Measurements from ENCODE around the gene KCNH5. TPM values are rescaled to one million over a fixed set of nuclear protein-coding genes. Genes with fewer than 3 reads are reported as not detected.
"Not testable (repeated sequence)": the region's sequence is repeated elsewhere in the genome, so short reads cannot be mapped to it uniquely, and the experiment has no call there.

Gene KCNH5
- polyA plus RNA-seq, 4 donors: 0.01 to 0.03 TPM; not detected in 2

DNA sequence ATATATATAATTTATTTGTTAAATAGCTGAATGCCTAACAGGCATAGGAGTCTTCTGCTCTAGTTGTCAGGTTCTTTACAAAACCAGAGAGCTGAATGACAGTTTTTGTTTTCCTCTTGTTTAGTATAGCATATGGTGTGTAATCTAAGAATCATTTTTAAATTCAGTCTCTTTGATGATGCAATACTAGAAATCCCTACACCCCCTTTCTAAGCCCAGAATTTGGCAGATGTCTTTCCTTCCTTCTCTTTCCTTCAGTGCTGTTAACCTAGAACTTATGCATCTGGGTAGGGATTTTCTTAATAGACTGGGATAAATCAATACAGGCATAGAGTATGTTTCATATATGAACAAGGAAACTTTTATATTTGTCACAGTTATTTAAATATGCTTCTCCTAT is 198.1 kb downstream of the KCNH5 start:
- Histone ChIP-seq H3K27ac (ENCODE audit: low read depth in 1 of 3, low read length in 2 of 3) (no peak overlapping the region), H3K4me3 (ENCODE audit: low read depth in 1 of 3, low read length in 3 of 3) (no peak overlapping the region), H3K27me3 (ENCODE audit: control insufficient read depth in 3 of 3, insufficient read depth in 3 of 3, low read length in 3 of 3) (no peaks in the 10 kb centered on the region), H3K36me3 (ENCODE audit: control insufficient read depth in 3 of 3, insufficient read depth in 2 of 3, low read depth in 1 of 3, low read length in 3 of 3) (no peaks in the 10 kb centered on the region), H3K9me3 (ENCODE audit: control insufficient read depth in 2 of 2, insufficient read depth in 1 of 2, low read depth in 1 of 2, low read length in 1 of 2) (no peaks in the 10 kb centered on the region), H3K4me1 (ENCODE audit: control insufficient read depth in 3 of 3, insufficient read depth in 2 of 3, low read depth in 1 of 3, low read length in 2 of 3) (no peaks in the 10 kb centered on the region)
- FAIRE-seq (no peak), DNase-seq (no peak)

- no peaks in the 10 kb centered on the region for H3K27me3 ChIP-seq (ENCODE audit: control insufficient read depth in 3 of 3, insufficient read depth in 3 of 3, low read length in 3 of 3)
- DNase-seq (no peak), FAIRE-seq (no peak)
- H3K9me3 ChIP-seq (ENCODE audit: control insufficient read depth in 2 of 2, insufficient read depth in 1 of 2, low read depth in 1 of 2, low read length in 1 of 2): no peaks in the 10 kb centered on the region
- H3K4me1 ChIP-seq (ENCODE audit: control insufficient read depth in 3 of 3, insufficient read depth in 2 of 3, low read depth in 1 of 3, low read length in 2 of 3): no peaks in the 10 kb centered on the region
- H3K36me3 ChIP-seq (ENCODE audit: control insufficient read depth in 3 of 3, insufficient read depth in 2 of 3, low read depth in 1 of 3, low read length in 3 of 3): no peaks in the 10 kb centered on the region
- 77 to 89% (median 77%) methylated on average over 2 of the region's 2 CpGs for WGBS, 3 donors
- no peak overlapping the region for H3K27ac ChIP-seq (ENCODE audit: low read depth in 1 of 3, low read length in 2 of 3)
- H3K4me3 ChIP-seq (ENCODE audit: low read depth in 1 of 3, low read length in 3 of 3): no peak overlapping the region
Measured at GRCh38 chr14:62844546-62844945, 200.7 kb downstream of the KCNH5 start.

DNA sequence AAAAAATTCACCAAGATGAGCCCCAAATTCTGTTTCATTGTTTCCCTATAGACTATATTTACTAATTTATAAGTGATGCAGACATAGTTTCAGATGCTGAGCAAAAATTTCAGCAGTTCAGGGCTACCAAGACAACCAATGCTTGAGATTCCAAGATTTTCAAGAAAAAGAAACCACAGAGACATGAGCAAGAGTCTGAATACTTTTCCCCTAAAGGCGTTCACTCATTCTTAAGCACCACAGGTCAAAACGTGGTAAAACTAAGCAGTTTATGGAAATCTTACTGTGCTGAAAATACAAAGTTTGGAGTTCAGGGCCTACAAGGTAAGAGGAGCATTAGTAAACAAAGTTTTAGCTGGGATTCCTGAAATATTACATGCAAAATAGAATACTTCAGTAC is 221.2 kb downstream of the KCNH5 start:
- H3K27ac ChIP-seq (ENCODE audit: low read depth in 1 of 3, low read length in 2 of 3): no peak overlapping the region
- WGBS, 3 donors: 68 to 78% (median 71%) methylated on average over 2 of the region's 2 CpGs
- peaks cover 0 to 3% of the 10 kb centered on the region in 2 donors for H3K9me3 ChIP-seq (ENCODE audit: control insufficient read depth in 2 of 2, insufficient read depth in 1 of 2, low read depth in 1 of 2, low read length in 1 of 2)
- no peak for FAIRE-seq
- no peaks in the 10 kb centered on the region for H3K4me1 ChIP-seq (ENCODE audit: control insufficient read depth in 3 of 3, insufficient read depth in 2 of 3, low read depth in 1 of 3, low read length in 2 of 3)
- H3K4me3 ChIP-seq (ENCODE audit: low read depth in 1 of 3, low read length in 3 of 3): no peak overlapping the region
- DNase-seq: no peak
- H3K36me3 ChIP-seq (ENCODE audit: control insufficient read depth in 3 of 3, insufficient read depth in 2 of 3, low read depth in 1 of 3, low read length in 3 of 3): no peaks in the 10 kb centered on the region
- H3K27me3 ChIP-seq (ENCODE audit: control insufficient read depth in 3 of 3, insufficient read depth in 3 of 3, low read length in 3 of 3): no peaks in the 10 kb centered on the region

- Histone ChIP-seq H3K27me3 (ENCODE audit: control insufficient read depth in 3 of 3, insufficient read depth in 3 of 3, low read length in 3 of 3) (no peaks in the 10 kb centered on the region), H3K4me3 (ENCODE audit: low read depth in 1 of 3, low read length in 3 of 3) (no peak overlapping the region), H3K9me3 (ENCODE audit: control insufficient read depth in 2 of 2, insufficient read depth in 1 of 2, low read depth in 1 of 2, low read length in 1 of 2) (no peaks in the 10 kb centered on the region), H3K4me1 (ENCODE audit: control insufficient read depth in 3 of 3, insufficient read depth in 2 of 3, low read depth in 1 of 3, low read length in 2 of 3) (no peaks in the 10 kb centered on the region), H3K27ac (ENCODE audit: low read depth in 1 of 3, low read length in 2 of 3) (no peak overlapping the region), H3K36me3 (ENCODE audit: control insufficient read depth in 3 of 3, insufficient read depth in 2 of 3, low read depth in 1 of 3, low read length in 3 of 3) (no peaks in the 10 kb centered on the region)
- FAIRE-seq: no peak
- no peak for DNase-seq
- WGBS, 3 donors: 50 to 73% (median 58%) methylated on average over 1 of the region's 1 CpG
Measured at GRCh38 chr14:62819931-62820330, 225.3 kb downstream of the KCNH5 start.

DNA sequence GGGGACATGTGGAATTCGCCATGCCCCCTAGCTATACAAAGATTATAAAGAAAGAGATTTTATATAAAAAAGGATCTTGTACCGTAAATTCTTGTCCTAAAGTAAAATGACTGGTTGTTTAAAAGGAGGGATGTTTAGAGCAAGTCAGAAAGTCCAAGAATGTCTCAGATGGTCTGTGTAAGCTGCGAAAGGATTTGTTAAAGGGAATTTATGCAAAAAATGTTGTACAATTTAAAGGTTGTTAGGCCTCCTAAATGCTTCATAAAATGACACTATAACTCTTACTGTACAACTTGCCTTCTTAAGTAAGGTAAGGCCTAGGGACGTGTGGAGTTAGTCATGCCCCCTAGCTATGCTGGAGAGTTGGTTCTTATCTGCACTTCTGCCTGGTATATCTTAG is 237.6 kb downstream of the KCNH5 start:
- 66 to 79% (median 68%) methylated on average over 4 of the region's 4 CpGs for WGBS, 3 donors
- H3K4me3 ChIP-seq (ENCODE audit: low read depth in 1 of 3, low read length in 3 of 3): no peak overlapping the region
- DNase-seq (no peak), FAIRE-seq (no peak)
- no peaks in the 10 kb centered on the region for H3K27me3 ChIP-seq (ENCODE audit: control insufficient read depth in 3 of 3, insufficient read depth in 3 of 3, low read length in 3 of 3)
- no peaks in the 10 kb centered on the region for H3K36me3 ChIP-seq (ENCODE audit: control insufficient read depth in 3 of 3, insufficient read depth in 2 of 3, low read depth in 1 of 3, low read length in 3 of 3)
- no peaks in the 10 kb centered on the region for H3K4me1 ChIP-seq (ENCODE audit: control insufficient read depth in 3 of 3, insufficient read depth in 2 of 3, low read depth in 1 of 3, low read length in 2 of 3)
- H3K27ac ChIP-seq (ENCODE audit: low read depth in 1 of 3, low read length in 2 of 3): no peak overlapping the region
- peaks cover 0 to 3% of the 10 kb centered on the region in 2 donors for H3K9me3 ChIP-seq (ENCODE audit: control insufficient read depth in 2 of 2, insufficient read depth in 1 of 2, low read depth in 1 of 2, low read length in 1 of 2)

GRCh38 chr14:62800577-62800976 is 244.7 kb downstream of the KCNH5 start:
- Histone ChIP-seq H3K4me1 (ENCODE audit: control insufficient read depth in 3 of 3, insufficient read depth in 2 of 3, low read depth in 1 of 3, low read length in 2 of 3) (no peaks in the 10 kb centered on the region), H3K27me3 (ENCODE audit: control insufficient read depth in 3 of 3, insufficient read depth in 3 of 3, low read length in 3 of 3) (no peaks in the 10 kb centered on the region), H3K27ac (ENCODE audit: low read depth in 1 of 3, low read length in 2 of 3) (no peak overlapping the region), H3K36me3 (ENCODE audit: control insufficient read depth in 3 of 3, insufficient read depth in 2 of 3, low read depth in 1 of 3, low read length in 3 of 3) (no peaks in the 10 kb centered on the region), H3K4me3 (ENCODE audit: low read depth in 1 of 3, low read length in 3 of 3) (no peak overlapping the region), H3K9me3 (ENCODE audit: control insufficient read depth in 2 of 2, insufficient read depth in 1 of 2, low read depth in 1 of 2, low read length in 1 of 2) (no peaks in the 10 kb centered on the region)
- 37 to 47% (median 46%) methylated on average over 3 of the region's 3 CpGs for WGBS, 3 donors
- FAIRE-seq (no peak), DNase-seq (no peak)

DNA sequence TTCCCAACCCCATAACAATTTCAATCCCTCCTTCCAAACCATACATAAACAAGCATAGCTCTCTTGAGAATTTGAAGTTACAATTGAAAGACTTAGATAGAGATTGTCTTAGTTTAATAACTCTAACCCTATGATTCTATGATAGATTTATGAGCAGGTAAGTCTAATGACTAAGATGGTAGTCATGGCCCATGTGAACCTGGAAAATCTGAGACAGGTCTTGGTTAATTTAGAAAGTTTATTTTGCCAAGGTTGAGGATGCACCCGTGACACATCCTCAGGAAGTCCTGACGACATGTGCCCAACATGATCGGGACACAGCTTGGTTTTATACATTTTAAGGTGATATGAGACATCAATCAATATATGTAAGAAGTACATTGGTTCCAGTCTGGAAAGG is 248.8 kb downstream of the KCNH5 start:
- FAIRE-seq (no peak), DNase-seq (no peak)
- Histone ChIP-seq H3K4me1 (ENCODE audit: control insufficient read depth in 3 of 3, insufficient read depth in 2 of 3, low read depth in 1 of 3, low read length in 2 of 3) (no peaks in the 10 kb centered on the region), H3K27me3 (ENCODE audit: control insufficient read depth in 3 of 3, insufficient read depth in 3 of 3, low read length in 3 of 3) (no peaks in the 10 kb centered on the region), H3K36me3 (ENCODE audit: control insufficient read depth in 3 of 3, insufficient read depth in 2 of 3, low read depth in 1 of 3, low read length in 3 of 3) (no peaks in the 10 kb centered on the region), H3K9me3 (ENCODE audit: control insufficient read depth in 2 of 2, insufficient read depth in 1 of 2, low read depth in 1 of 2, low read length in 1 of 2) (no peaks in the 10 kb centered on the region), H3K27ac (ENCODE audit: low read depth in 1 of 3, low read length in 2 of 3) (no peak overlapping the region), H3K4me3 (ENCODE audit: low read depth in 1 of 3, low read length in 3 of 3) (no peak overlapping the region)
- 86 to 95% (median 90%) methylated on average over 3 of the region's 3 CpGs for WGBS, 3 donors

DNA sequence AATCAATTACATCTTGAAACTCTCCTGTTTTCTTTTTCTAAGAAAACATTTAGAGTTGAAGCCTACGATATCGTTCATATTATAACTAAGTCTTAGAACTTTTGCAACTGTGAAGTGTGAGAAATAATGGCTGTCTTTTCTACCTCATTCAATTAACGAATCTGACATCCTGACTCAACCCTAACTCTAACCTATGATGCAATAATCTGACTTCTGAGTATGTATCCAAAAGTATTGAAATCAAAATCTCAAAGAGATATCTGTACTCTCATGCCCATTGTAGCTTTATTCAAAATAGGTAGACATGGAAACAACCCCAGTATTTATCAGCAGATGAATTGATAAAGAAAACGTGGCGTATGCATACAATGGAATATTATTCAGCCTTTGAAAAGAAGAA is 252.7 kb downstream of the KCNH5 start:
- H3K27me3 ChIP-seq (ENCODE audit: control insufficient read depth in 3 of 3, insufficient read depth in 3 of 3, low read length in 3 of 3): no peaks in the 10 kb centered on the region
- WGBS, 3 donors: 73 to 81% (median 74%) methylated on average over 5 of the region's 5 CpGs
- no peaks in the 10 kb centered on the region for H3K9me3 ChIP-seq (ENCODE audit: control insufficient read depth in 2 of 2, insufficient read depth in 1 of 2, low read depth in 1 of 2, low read length in 1 of 2)
- H3K36me3 ChIP-seq (ENCODE audit: control insufficient read depth in 3 of 3, insufficient read depth in 2 of 3, low read depth in 1 of 3, low read length in 3 of 3): no peaks in the 10 kb centered on the region
- DNase-seq: no peak
- no peak overlapping the region for H3K4me3 ChIP-seq (ENCODE audit: low read depth in 1 of 3, low read length in 3 of 3)
- no peak for FAIRE-seq
- H3K4me1 ChIP-seq (ENCODE audit: control insufficient read depth in 3 of 3, insufficient read depth in 2 of 3, low read depth in 1 of 3, low read length in 2 of 3): no peaks in the 10 kb centered on the region
- H3K27ac ChIP-seq (ENCODE audit: low read depth in 1 of 3, low read length in 2 of 3): no peak overlapping the region

GRCh38 chr14:62781328-62781727 is 263.9 kb downstream of the KCNH5 start:
- H3K9me3 ChIP-seq (ENCODE audit: control insufficient read depth in 2 of 2, insufficient read depth in 1 of 2, low read depth in 1 of 2, low read length in 1 of 2): not testable (repeated sequence)
- WGBS, 3 donors: 68 to 85% (median 77%) methylated on average over 15 of the region's 15 CpGs

More at GRCh38 chr14:62781328-62781727, 263.9 kb downstream of the KCNH5 start:
- H3K4me3 ChIP-seq (ENCODE audit: low read depth in 1 of 3, low read length in 3 of 3); FAIRE-seq; H3K27me3 ChIP-seq (ENCODE audit: control insufficient read depth in 3 of 3, insufficient read depth in 3 of 3, low read length in 3 of 3); H3K27ac ChIP-seq (ENCODE audit: low read depth in 1 of 3, low read length in 2 of 3); H3K4me1 ChIP-seq (ENCODE audit: control insufficient read depth in 3 of 3, insufficient read depth in 2 of 3, low read depth in 1 of 3, low read length in 2 of 3); DNase-seq; H3K36me3 ChIP-seq (ENCODE audit: control insufficient read depth in 3 of 3, insufficient read depth in 2 of 3, low read depth in 1 of 3, low read length in 3 of 3): not testable (repeated sequence)
